Omental fat pad (tissue), 4 donors: ENCODE data around the gene POLR2H. TPM values are rescaled to one million over a fixed set of nuclear protein-coding genes. Genes with fewer than 3 reads are reported as not detected.

Experiments
- ATAC-seq: fragments of 150-250 bp; one replicate; pipeline ENCODE4 v1.9.1; 2016; ENCODE audit warnings: mild to moderate bottlenecking, moderate library complexity; ENCODE audit not compliant: low FRiP score
- DNase-seq: peaks from one replicate; pipeline ENCODE4 v3.0.0-alpha.2; 2019; ENCODE audit warnings: low spot score
- CTCF ChIP-seq, 3 donors: fragments of 450-650 bp; IDR thresholded peaks; one replicate each; pipeline ENCODE4 v1.5.1; 2016 to 2017; ENCODE audit warnings: antibody characterized with exemption in 3 of 3, mild to moderate bottlenecking in 3 of 3, moderate library complexity in 2 of 3
- total RNA-seq, 4 donors: library from RNA; depleted of rRNA; stranded (reverse); fragments of >200 nt; gene quantifications; one replicate each; pipeline ENCODE4 v1.1.0, GENCODE V29; 2016

POLR2H gene
- total RNA-seq, 4 donors from 2014 or later = 63.9 to 110 (median 89.3) TPM

- ATAC-seq (no peak), DNase-seq (no peak)
- TF ChIP-seq CTCF (IDR thresholded peaks at IDR 0.05) = no peak
These were observed 27.9 kb downstream of the POLR2H start for GRCh38 chr3:184389384-184389783.

GRCh38 chr3:184389935-184390528 is 28.5 kb downstream of the POLR2H start:
- no peak for TF ChIP-seq CTCF (IDR thresholded peaks at IDR 0.05)
- ATAC-seq = no peak
- DNase-seq = no peak

GRCh38 chr3:184391266-184391665 is 29.8 kb downstream of the POLR2H start:
- ATAC-seq = no peak
- TF ChIP-seq CTCF (IDR thresholded peaks at IDR 0.05) = no peak
- no peak for DNase-seq

- ATAC-seq (no peak), DNase-seq (no peak)
- TF ChIP-seq CTCF (IDR thresholded peaks at IDR 0.05) = no peak
These were observed 33.8 kb downstream of the POLR2H start for GRCh38 chr3:184395320-184395660.

GRCh38 chr3:184399410-184399809 is 37.9 kb downstream of the POLR2H start:
- DNase-seq = no peak
- ATAC-seq = peak; percentile 78
- TF ChIP-seq CTCF (IDR thresholded peaks at IDR 0.05) = no peak

- no peak for DNase-seq
- no peak for TF ChIP-seq CTCF (IDR thresholded peaks at IDR 0.05)
- peak; percentile 29 for ATAC-seq
These were observed 43.8 kb downstream of the POLR2H start for GRCh38 chr3:184405075-184406030.
